Measurements from ENCODE around the gene TIPARP. TPM values are rescaled to one million over a fixed set of nuclear protein-coding genes. Genes with fewer than 3 reads are reported as not detected.

Gene TIPARP
- total and polyA plus RNA-seq, 2 experiments from 2014 or later = 4.5 to 6.9 TPM

DNA sequence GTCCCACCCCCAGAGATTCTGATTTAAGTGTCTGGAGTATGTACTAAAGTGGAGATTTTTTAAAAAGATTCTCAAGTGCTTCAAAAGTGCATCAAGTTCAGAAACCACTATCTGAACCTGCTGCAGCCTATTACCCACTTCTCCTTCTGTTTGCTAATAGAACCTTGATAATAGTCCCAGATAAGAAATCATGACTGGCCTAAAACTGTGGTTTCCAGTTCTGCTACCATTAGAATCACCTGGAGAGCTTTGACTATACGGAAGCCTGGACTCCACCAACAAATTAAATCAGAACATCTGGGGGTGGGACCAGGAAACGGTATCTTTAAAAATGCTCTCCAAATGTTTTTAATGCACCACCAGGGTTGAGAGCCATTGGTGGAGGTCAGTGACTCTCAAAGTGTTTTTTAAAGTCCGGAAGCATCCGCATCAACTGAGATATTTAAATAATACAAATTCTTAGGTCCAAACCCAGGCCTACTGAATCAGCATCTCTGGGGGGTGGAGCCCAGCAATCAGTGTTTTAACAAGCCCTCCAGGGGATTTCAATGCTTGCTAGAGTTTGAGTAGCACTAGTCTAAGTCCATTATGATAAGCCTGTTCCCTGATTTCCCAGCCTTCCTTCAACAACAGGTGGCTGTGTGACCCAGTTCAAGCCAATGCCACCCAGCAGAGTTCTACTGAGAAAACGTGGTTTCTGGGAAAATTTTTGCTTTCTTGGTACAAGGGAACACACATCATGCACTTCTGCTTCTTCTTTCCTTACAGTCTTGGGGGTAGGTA lies 45.4 kb upstream of the TIPARP start:
- H3K79me2 ChIP-seq (replicated peaks; ENCODE audit: insufficient read depth) = no peaks in the 10 kb centered on the region
- no peak for DNase-seq (ENCODE audit: low spot score)
- Mint-ChIP-seq H3K9me3 (no peaks in the 10 kb centered on the region; the same call in 2 of the 3 replicates), H3K27ac (no peak overlapping the region), H3K4me3 (no peak overlapping the region), H3K4me1 (peaks cover 24% of the 10 kb centered on the region), H3K27me3 (ENCODE audit: insufficient read depth, low read depth, poor library complexity) (no peaks in the 10 kb centered on the region), H3K36me3 (ENCODE audit: low read depth) (no peaks in the 10 kb centered on the region)
- peaks cover 26% of the 10 kb centered on the region for H3K4me1 ChIP-seq (ENCODE audit: insufficient read depth)
- no peaks in the 10 kb centered on the region for H4K20me1 ChIP-seq (replicated peaks; ENCODE audit: insufficient read depth)
- H3K27ac ChIP-seq (ENCODE audit: low read depth) = no peak overlapping the region
- H2AFZ ChIP-seq = peak overlapping the region; percentile 83
- H3F3A ChIP-seq (replicated peaks; ENCODE audit: low read depth) = no peaks in the 10 kb centered on the region
- no peak for ATAC-seq
- H3K4me2 ChIP-seq = 0 out of 2 replicates have a peak overlapping the region, but pooled peaks have one; percentile 13
- H3K9me2 ChIP-seq (ENCODE audit: insufficient read depth) = peaks cover 7% of the 10 kb centered on the region; the same call in 1 of the 2 replicates
- TF ChIP-seq NANOG (IDR thresholded peaks at IDR 0.05; ENCODE audit: borderline replicate concordance) = no peak
- TF ChIP-seq CREB1 (CRISPR knock-in tag; IDR thresholded peaks at IDR 0.05; ENCODE audit: low read depth) = no peak
- no peak for TF ChIP-seq EZH2phosphoT487 (IDR thresholded peaks at IDR 0.05; ENCODE audit: unreplicated experiment)
- no peak for TF ChIP-seq POLR2AphosphoS5 (IDR thresholded peaks at IDR 0.05; ENCODE audit: low read depth)
- H3K4me3 ChIP-seq = no peak overlapping the region
- no peaks in the 10 kb centered on the region for H3K27me3 ChIP-seq (ENCODE audit: insufficient read depth)
- H3K36me3 ChIP-seq (ENCODE audit: insufficient read depth) = no peaks in the 10 kb centered on the region

- Mint-ChIP-seq H3K4me3 (no peak overlapping the region), H3K36me3 (ENCODE audit: low read depth) (no peaks in the 10 kb centered on the region), H3K27ac (no peak overlapping the region), H3K9me3 (no peaks in the 10 kb centered on the region), H3K4me1 (peaks cover 24% of the 10 kb centered on the region), H3K27me3 (ENCODE audit: insufficient read depth, low read depth, poor library complexity) (no peaks in the 10 kb centered on the region)
- H3K9me2 ChIP-seq (ENCODE audit: insufficient read depth) = no peaks in the 10 kb centered on the region; the same call in 1 of the 2 replicates
- no peaks in the 10 kb centered on the region for H3F3A ChIP-seq (replicated peaks; ENCODE audit: low read depth)
- no peaks in the 10 kb centered on the region for H3K79me2 ChIP-seq (replicated peaks; ENCODE audit: insufficient read depth)
- H3K36me3 ChIP-seq (ENCODE audit: insufficient read depth) = no peaks in the 10 kb centered on the region
- DNase-seq (ENCODE audit: low spot score) (peak; percentile 61), ATAC-seq (peak; percentile 86)
- H3K27me3 ChIP-seq (ENCODE audit: insufficient read depth) = no peaks in the 10 kb centered on the region
- no peak overlapping the region for H3K27ac ChIP-seq (ENCODE audit: low read depth)
- no peaks in the 10 kb centered on the region for H4K20me1 ChIP-seq (replicated peaks; ENCODE audit: insufficient read depth)
- H3K4me2 ChIP-seq = no peak overlapping the region
- peaks cover 26% of the 10 kb centered on the region for H3K4me1 ChIP-seq (ENCODE audit: insufficient read depth)
- no peak overlapping the region for H3K4me3 ChIP-seq
- TF ChIP-seq ZNF114 (CRISPR knock-in tag; IDR thresholded peaks at IDR 0.05) = no peak
- TF ChIP-seq NANOG (IDR thresholded peaks at IDR 0.05; ENCODE audit: borderline replicate concordance) = no peak
- no peak overlapping the region for H2AFZ ChIP-seq
These were observed 44.2 kb upstream of the TIPARP start for GRCh38 chr3:156630081-156630772.

- H3K36me3 ChIP-seq (ENCODE audit: insufficient read depth) = no peaks in the 10 kb centered on the region
- Mint-ChIP-seq H3K27me3 (ENCODE audit: insufficient read depth, low read depth, poor library complexity) (no peaks in the 10 kb centered on the region), H3K4me3 (no peak overlapping the region), H3K36me3 (ENCODE audit: low read depth) (no peaks in the 10 kb centered on the region), H3K9me3 (no peaks in the 10 kb centered on the region), H3K27ac (no peak overlapping the region), H3K4me1 (peaks cover 24% of the 10 kb centered on the region)
- H3K4me1 ChIP-seq (ENCODE audit: insufficient read depth) = peaks cover 26% of the 10 kb centered on the region
- DNase-seq (ENCODE audit: low spot score) (no peak), ATAC-seq (peak; percentile 37)
- H3F3A ChIP-seq (replicated peaks; ENCODE audit: low read depth) = no peaks in the 10 kb centered on the region
- no peak overlapping the region for H3K27ac ChIP-seq (ENCODE audit: low read depth)
- H4K20me1 ChIP-seq (replicated peaks; ENCODE audit: insufficient read depth) = no peaks in the 10 kb centered on the region
- no peak for TF ChIP-seq ZNF114 (CRISPR knock-in tag; IDR thresholded peaks at IDR 0.05)
- no peak for TF ChIP-seq JUNB (IDR thresholded peaks at IDR 0.05; ENCODE audit: unreplicated experiment)
- no peak for TF ChIP-seq CREB1 (CRISPR knock-in tag; IDR thresholded peaks at IDR 0.05; ENCODE audit: low read depth)
- no peak for TF ChIP-seq STAT1 (IDR thresholded peaks at IDR 0.05; ENCODE audit: unreplicated experiment)
- TF ChIP-seq REST (IDR thresholded peaks at IDR 0.05; ENCODE audit: unreplicated experiment) = no peak
- no peak for TF ChIP-seq NANOG (IDR thresholded peaks at IDR 0.05; ENCODE audit: borderline replicate concordance)
- no peak for TF ChIP-seq EZH2 (IDR thresholded peaks at IDR 0.05; ENCODE audit: low read depth, unreplicated experiment)
- no peak for TF ChIP-seq POLR2AphosphoS5 (IDR thresholded peaks at IDR 0.05; ENCODE audit: low read depth)
- TF ChIP-seq, protein P1, sequence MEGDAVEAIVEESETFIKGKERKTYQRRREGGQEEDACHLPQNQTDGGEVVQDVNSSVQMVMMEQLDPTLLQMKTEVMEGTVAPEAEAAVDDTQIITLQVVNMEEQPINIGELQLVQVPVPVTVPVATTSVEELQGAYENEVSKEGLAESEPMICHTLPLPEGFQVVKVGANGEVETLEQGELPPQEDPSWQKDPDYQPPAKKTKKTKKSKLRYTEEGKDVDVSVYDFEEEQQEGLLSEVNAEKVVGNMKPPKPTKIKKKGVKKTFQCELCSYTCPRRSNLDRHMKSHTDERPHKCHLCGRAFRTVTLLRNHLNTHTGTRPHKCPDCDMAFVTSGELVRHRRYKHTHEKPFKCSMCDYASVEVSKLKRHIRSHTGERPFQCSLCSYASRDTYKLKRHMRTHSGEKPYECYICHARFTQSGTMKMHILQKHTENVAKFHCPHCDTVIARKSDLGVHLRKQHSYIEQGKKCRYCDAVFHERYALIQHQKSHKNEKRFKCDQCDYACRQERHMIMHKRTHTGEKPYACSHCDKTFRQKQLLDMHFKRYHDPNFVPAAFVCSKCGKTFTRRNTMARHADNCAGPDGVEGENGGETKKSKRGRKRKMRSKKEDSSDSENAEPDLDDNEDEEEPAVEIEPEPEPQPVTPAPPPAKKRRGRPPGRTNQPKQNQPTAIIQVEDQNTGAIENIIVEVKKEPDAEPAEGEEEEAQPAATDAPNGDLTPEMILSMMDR (conservative IDR thresholded peaks at IDR 0.05; ENCODE audit: low read depth in 2 of 2) = no peak
- TF ChIP-seq ETS1 (IDR thresholded peaks at IDR 0.05) = no peak
- H3K4me3 ChIP-seq = no peak overlapping the region
- H3K9me2 ChIP-seq (ENCODE audit: insufficient read depth) = no peaks in the 10 kb centered on the region; the same call in 1 of the 2 replicates
- no peaks in the 10 kb centered on the region for H3K79me2 ChIP-seq (replicated peaks; ENCODE audit: insufficient read depth)
- H2AFZ ChIP-seq = no peak overlapping the region
- H3K27me3 ChIP-seq (ENCODE audit: insufficient read depth) = no peaks in the 10 kb centered on the region
- no peak overlapping the region for H3K4me2 ChIP-seq
These were observed 43.7 kb upstream of the TIPARP start for GRCh38 chr3:156630773-156631093.

Measured in GM23338 (cell line).